ENCODE measurements around the gene PRR30.
"Not testable (repeated sequence)": the region's sequence is repeated elsewhere in the genome, so short reads cannot be mapped to it uniquely, and the experiment has no call there.

PRR30 gene

GRCh38 chr2:27139310-27139709, at the start of gene PRR30:
Gene PRR30, minus strand, starts transcription at chr2:27139410. Its CDS starts 1,081 bp downstream, at chr2:27138329.
- no peak for DNase-seq (ENCODE audit: low spot score)

- no peak for DNase-seq (ENCODE audit: low spot score)
These were observed 47.6 kb upstream of the PRR30 start for GRCh38 chr2:27186613-27187345.

GRCh38 chr2:27185331-27186026, 46.3 kb upstream of the PRR30 start:
- no peak for DNase-seq (ENCODE audit: low spot score)

GRCh38 chr2:27184115-27184514, 44.9 kb upstream of the PRR30 start:
- DNase-seq (ENCODE audit: low spot score): no peak

- DNase-seq (ENCODE audit: low spot score): no peak
These were observed 43.1 kb upstream of the PRR30 start for GRCh38 chr2:27182346-27182745.

GRCh38 chr2:27179344-27180000, 40.3 kb upstream of the PRR30 start:
- no peak for DNase-seq (ENCODE audit: low spot score)

GRCh38 chr2:27178469-27178868, 39.3 kb upstream of the PRR30 start:
- no peak for DNase-seq (ENCODE audit: low spot score)

GRCh38 chr2:27177441-27178351, 38.5 kb upstream of the PRR30 start:
- no peak for DNase-seq (ENCODE audit: low spot score)

- DNase-seq (ENCODE audit: low spot score): not testable (repeated sequence)
These were observed 36.6 kb upstream of the PRR30 start for GRCh38 chr2:27175781-27176180.

- no peak for DNase-seq (ENCODE audit: low spot score)
These were observed 36.1 kb upstream of the PRR30 start for GRCh38 chr2:27175330-27175729.

GRCh38 chr2:27174638-27175037, 35.4 kb upstream of the PRR30 start:
- DNase-seq (ENCODE audit: low spot score): no peak

GRCh38 chr2:27171351-27171848, 32.2 kb upstream of the PRR30 start:
- DNase-seq (ENCODE audit: low spot score): no peak

GRCh38 chr2:27170581-27171337, 31.5 kb upstream of the PRR30 start:
- no peak for DNase-seq (ENCODE audit: low spot score)

GRCh38 chr2:27164960-27165763, 26.0 kb upstream of the PRR30 start:
- no peak for DNase-seq (ENCODE audit: low spot score)

GRCh38 chr2:27162151-27163121, 23.2 kb upstream of the PRR30 start:
- DNase-seq (ENCODE audit: low spot score): no peak

GRCh38 chr2:27160191-27160590, 21.0 kb upstream of the PRR30 start:
- DNase-seq (ENCODE audit: low spot score): no peak

- no peak for DNase-seq (ENCODE audit: low spot score)
These were observed 20.1 kb upstream of the PRR30 start for GRCh38 chr2:27159271-27159670.

GRCh38 chr2:27158468-27158867, 19.3 kb upstream of the PRR30 start:
- no peak for DNase-seq (ENCODE audit: low spot score)

GRCh38 chr2:27155069-27155520, 15.9 kb upstream of the PRR30 start:
- no peak for DNase-seq (ENCODE audit: low spot score)

All from hematopoietic multipotent progenitor cell treated with erythropoietin and hydrocortisone succinate and interleukin-3 and kit ligand, for 17 days (in vitro differentiated cells).